HG03342 (cell line): ENCODE data around the gene GEMIN5.

Experiments used
- ATAC-seq: cut with Tn5 transposase; IDR thresholded peaks from one replicate; pipeline ENCODE4 v1.9.1; 2021; ENCODE audit warnings: mild to moderate bottlenecking, moderate library complexity; ENCODE audit not compliant: unreplicated experiment

GEMIN5 gene

DNA sequence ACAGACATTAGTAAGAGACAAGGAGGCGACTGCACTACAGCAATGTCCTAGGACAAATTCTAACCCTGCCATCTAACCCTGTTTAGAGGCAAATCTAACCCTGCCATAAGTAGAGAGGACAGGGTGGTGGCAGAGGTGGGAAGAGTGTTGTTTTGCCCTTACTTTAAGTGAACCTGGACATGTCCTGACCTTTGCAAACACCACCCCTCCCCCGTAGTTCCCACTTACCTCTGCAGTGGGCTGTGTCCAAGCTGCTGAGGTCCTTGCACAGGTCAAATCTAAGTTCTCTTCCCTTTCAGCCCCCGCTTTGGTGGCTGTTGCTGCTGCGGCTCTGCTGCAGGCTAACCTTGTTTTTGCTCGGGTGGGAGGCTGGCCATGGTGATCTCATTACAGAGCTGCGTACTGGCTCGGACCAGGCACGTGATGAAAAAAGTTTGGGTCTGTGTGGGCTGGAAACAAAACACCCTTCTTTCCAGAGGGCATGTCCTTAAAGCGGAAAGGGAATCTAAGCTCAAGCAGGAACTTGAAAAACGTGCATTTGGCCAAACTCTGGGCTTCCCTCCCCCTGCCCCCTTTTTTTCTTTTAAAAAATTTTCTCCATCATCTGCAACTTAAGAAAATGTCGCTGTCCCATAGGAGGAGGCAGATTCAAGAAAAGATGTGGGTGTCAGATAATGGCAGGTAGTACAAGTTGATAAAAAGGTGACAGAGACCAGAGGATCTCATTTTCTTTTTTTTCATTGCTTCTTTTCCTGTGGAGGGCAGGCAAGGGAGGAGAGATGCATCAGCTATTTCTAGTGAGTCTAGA lies 87.6 kb downstream of the GEMIN5 start, which contains the start of gene FAXDC2:
Gene FAXDC2 (minus strand): TSS at position 349 of the 808 bp plus-strand sequence. CDS start 12,425 bp downstream, outside the sequence.
- ATAC-seq: peak; percentile 69

DNA sequence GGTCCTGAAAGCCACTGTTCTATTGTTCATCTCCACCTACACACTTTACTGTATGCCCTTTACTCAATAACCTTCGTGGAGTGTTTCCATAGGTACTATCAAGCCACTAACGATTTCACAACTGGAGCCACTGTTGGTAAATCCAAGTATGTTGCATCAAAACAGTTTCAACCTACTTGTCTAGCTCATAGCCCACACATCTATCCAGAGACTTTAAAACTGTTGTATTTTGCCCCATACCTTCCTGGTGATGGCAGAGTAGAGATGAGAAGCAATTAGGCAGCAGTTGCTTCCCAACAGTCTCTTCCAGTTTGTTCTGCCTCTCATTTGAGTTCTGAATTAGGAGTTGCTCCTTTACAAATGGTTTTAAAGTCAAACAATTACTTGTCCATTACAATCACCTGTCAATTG lies 88.2 kb downstream of the GEMIN5 start:
- ATAC-seq: no peak

DNA sequence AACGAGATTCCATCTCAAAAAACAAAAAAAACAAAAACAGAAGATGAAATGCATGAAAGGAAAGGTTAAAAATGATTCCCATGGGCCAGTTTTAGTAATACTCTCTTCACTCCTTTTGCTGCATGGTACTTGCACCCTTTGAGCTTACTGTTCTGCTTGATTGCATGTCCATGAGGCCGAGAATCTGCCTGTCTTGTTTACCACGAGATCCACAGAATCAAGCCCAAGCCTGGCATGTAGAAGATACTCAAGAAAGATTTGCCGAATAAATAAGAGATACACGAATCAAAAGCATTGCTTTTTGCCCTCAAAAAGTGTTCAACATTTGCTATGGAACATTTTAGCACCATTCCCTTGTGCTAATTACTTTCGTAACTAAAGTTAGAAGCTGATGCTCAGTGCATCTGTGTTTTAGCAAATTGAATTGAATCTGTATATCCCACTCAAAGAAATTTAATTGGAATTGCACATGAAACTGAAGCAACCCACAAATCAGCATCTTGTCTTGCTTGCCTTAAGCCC lies 88.7 kb downstream of the GEMIN5 start:
- ATAC-seq: no peak

DNA sequence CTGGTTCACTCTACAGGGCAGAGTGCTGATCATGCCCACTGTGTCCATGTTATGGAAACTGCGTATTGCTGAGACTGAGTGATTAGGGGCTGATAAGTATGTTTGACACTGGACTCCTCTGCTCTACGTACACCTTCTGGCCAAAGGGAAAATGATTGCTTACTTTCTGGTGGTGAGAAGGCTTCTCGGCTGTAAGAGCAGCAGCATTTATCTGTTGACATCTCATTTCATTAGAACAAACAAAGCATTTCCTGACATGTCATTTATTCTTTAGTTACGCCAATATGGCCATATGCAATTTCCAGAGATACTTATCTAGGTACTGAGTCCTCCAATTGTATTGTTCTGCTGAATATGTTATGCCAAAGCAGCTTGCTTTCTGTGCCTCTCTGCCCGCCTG lies 93.2 kb downstream of the GEMIN5 start:
- ATAC-seq: no peak

DNA sequence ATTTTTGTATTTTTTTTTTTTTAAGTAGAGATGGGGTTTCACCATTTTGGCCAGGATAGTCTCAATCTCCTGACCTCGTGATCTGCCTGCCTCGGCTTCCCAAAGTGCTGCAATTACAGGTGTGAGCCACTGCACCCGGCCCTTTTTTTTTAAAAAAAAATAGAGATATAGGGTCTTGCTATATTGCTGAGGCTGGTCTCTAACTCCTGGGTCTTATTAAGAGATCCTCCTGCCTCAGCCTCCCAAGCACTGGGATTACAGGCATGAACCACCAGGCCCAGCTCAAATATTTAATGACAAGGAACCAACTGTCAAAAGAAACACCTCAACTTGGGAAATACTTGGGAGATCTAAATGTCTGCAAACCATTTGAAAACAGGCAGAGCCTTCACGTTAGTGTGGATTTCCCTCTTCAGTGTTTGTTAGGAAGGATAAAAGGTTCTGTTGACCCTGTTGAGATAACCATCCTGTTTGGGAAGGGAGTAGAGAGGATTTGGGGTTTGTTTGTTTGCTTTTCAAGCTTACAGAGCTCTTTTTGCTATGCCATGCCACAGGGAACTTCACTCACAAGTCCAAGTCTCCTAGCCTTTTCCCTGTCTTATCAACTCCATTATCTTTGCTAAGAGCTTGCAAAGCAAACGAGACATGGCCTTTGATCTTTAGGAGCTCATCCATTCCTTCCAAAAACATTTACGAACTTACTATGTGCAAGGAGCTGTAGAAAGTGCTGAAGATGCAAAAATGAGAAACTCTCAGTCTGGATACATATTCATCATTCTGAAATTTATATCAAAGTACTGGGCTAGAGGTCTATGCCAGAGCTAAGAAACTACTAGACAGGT lies 95.1 kb downstream of the GEMIN5 start:
- ATAC-seq: no peak

DNA sequence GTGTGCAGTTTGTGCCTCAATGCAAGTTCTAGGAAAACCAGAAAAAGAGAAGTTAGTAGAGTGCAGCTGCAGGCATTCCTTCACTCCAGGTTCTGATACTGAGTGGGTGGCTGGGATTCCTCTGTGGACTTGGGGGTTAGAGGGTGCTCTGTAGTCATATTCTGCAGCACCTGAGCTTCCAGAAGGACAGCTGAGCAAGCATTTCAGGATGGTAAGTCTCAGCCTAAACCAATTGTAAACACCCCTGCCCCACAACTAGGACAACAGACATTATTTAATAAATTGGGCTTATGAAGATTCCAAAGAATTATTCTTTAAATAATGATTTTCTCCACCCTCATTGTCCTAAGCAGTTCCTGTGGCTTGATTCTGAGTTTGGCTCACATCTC lies 96.7 kb downstream of the GEMIN5 start:
- ATAC-seq: no peak

DNA sequence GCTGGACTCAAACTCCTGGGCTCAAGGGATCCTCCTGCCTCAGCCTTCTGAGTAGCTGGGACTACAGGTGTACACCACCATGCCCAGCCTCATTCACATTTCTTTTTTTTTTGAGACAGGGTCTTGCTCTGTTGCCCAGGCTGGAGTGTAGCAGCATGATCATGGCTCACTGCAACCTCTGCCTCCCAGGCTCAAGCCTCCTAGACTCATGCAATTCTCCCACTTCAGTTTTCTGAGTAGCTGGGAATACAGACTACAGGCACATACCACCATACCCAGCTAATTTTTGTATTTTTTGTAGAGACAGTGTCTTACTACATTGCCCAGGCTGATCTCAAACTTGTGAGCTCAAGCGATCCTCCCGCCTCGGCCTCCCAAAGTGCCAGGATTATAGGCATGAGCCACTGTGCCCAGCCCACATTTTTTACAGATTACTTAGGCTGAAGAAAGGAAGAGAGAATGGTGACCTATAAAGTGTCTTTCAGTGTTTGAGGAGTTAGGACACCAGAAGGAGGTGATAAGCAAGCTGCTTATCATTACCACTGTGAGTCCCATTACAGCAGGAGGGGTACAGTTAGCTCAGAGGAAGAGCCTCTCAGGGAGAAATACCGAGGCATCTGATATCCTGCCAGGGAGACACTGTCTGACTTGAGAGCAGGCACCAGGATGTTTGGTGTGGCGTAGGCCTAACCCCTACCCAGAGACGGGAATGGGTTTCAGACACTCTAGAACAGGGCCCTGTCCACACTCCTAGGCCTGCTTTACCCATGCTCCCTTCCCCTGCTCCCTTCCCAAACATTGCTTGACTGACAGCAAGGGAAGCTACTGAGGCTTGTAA lies 97.4 kb downstream of the GEMIN5 start:
- no peak for ATAC-seq
